ENCODE data around the gene TRPC3. TPM values are rescaled to one million over a fixed set of nuclear protein-coding genes. Genes with fewer than 3 reads are reported as not detected.

The TRPC3 gene
- total and polyA plus RNA-seq, 2 of the 8 experiments (the other 6 are each of a cell fraction or from before 2014, with no cell fraction given): 0.37 to 0.41 TPM

GRCh38 chr4:121938282-121939092, 13.4 kb downstream of the TRPC3 start:
- WGBS, 2 experiments (ENCODE audit: extremely low coverage in 1 of 2, insufficient coverage in 1 of 2, insufficient read length in 1 of 2, insufficient replicate concordance in 2 of 2, low coverage in 1 of 2, low lambda C conversion rate in 2 of 2, missing lambda C conversion rate in 1 of 2): 79% methylated on average over 5 of the region's 5 CpGs; no CpG with 5 or more reads in 1 of the 2 experiments
- Histone ChIP-seq H3K14ac (ENCODE audit: insufficient read length) (no peak overlapping the region), H2BK20ac (ENCODE audit: low read length) (no peak overlapping the region), H4K8ac (ENCODE audit: extremely low read depth, insufficient read depth, low read length) (no peak overlapping the region), H3K27ac (ENCODE audit: low read depth, low read length) (no peak overlapping the region), H3K27me3 (replicated peaks in 1 of 4; ENCODE audit: control insufficient read depth in 3 of 4, extremely low read depth in 1 of 4, insufficient read depth in 3 of 4, low read length in 3 of 4) (no peaks in the 10 kb centered on the region), H3K23me2 (ENCODE audit: low read depth, low read length) (peaks cover 3% of the 10 kb centered on the region; the same call in 1 of the 2 replicates), H3K79me1 (ENCODE audit: low read depth, low read length) (no peaks in the 10 kb centered on the region), H4K20me1 (replicated peaks in 1 of 2; ENCODE audit: control insufficient read depth in 1 of 2, insufficient read depth in 2 of 2, low read length in 2 of 2) (no peaks in the 10 kb centered on the region), H3K4me2 (ENCODE audit: insufficient read depth in 1 of 2, low read depth in 2 of 2, low read length in 2 of 2) (no peak overlapping the region), H3K9ac (replicated peaks in 1 of 4; ENCODE audit: extremely low read depth in 1 of 4, low read depth in 3 of 4, low read length in 3 of 4) (no peak overlapping the region), H3K4me1 (replicated peaks in 1 of 4; ENCODE audit: control insufficient read depth in 3 of 4, insufficient read depth in 4 of 4, low read length in 3 of 4) (no peaks in the 10 kb centered on the region), H2BK12ac (ENCODE audit: low read depth, low read length) (no peak overlapping the region), H3K18ac (ENCODE audit: extremely low read depth, low read length) (no peak overlapping the region), H3K4me3 (ENCODE audit: extremely low read depth in 1 of 4, insufficient read depth in 2 of 4, low read depth in 3 of 4, low read length in 4 of 4) (no peak overlapping the region), H3K36me3 (ENCODE audit: control insufficient read depth in 2 of 4, insufficient read depth in 4 of 4, low read length in 3 of 4) (no peaks in the 10 kb centered on the region), H2BK5ac (ENCODE audit: low read depth, low read length) (no peak overlapping the region), H4K91ac (replicated peaks; ENCODE audit: insufficient read length, low read length) (no peak overlapping the region), H3K23ac (ENCODE audit: insufficient read length) (no peak overlapping the region), H3K79me2 (ENCODE audit: control insufficient read depth in 1 of 2, insufficient read depth in 2 of 2, low read length in 2 of 2) (no peaks in the 10 kb centered on the region), H2AFZ (ENCODE audit: low read length) (no peak overlapping the region), H2BK120ac (replicated peaks; ENCODE audit: low read depth, low read length) (no peak overlapping the region), H3K56ac (replicated peaks; ENCODE audit: insufficient read length, low read depth, low read length) (no peak overlapping the region), H3K4ac (replicated peaks; ENCODE audit: insufficient read length, low read depth, low read length) (no peak overlapping the region), H3K9me3 (ENCODE audit: insufficient read depth in 2 of 2, low read depth in 1 of 2, low read length in 1 of 2) (no peaks in the 10 kb centered on the region), H2BK15ac (ENCODE audit: low read length) (no peak overlapping the region), H4K5ac (ENCODE audit: insufficient read length, low read depth, low read length) (no peak overlapping the region), H2AK5ac (ENCODE audit: low read depth, low read length) (no peak overlapping the region)
- FAIRE-seq: no peak
- DNase-seq (ENCODE audit: low read depth in 1 of 2, low spot score in 2 of 2): no peak
- ChIA-PET POLR2A (ENCODE audit: partially characterized antibody) (no interaction called here), CTCF (ENCODE audit: partially characterized antibody) (interaction anchor here (0.8 to 1.5 kb wide), 3 partner anchors 11 to 38 kb away, joined by 4 to 6 read pairs (median 5); no protein-coding TSS in a partner anchor)
- no peak for TF ChIP-seq MAFK (IDR thresholded peaks at IDR 0.05; ENCODE audit: low read depth, low read length)
- TF ChIP-seq, protein P1, sequence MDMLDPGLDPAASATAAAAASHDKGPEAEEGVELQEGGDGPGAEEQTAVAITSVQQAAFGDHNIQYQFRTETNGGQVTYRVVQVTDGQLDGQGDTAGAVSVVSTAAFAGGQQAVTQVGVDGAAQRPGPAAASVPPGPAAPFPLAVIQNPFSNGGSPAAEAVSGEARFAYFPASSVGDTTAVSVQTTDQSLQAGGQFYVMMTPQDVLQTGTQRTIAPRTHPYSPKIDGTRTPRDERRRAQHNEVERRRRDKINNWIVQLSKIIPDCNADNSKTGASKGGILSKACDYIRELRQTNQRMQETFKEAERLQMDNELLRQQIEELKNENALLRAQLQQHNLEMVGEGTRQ (IDR thresholded peaks at IDR 0.05; ENCODE audit: low read length): no peak
- no peak for TF ChIP-seq CHD1 (IDR thresholded peaks at IDR 0.05; ENCODE audit: low read depth, low read length)
- no peak for TF ChIP-seq SRF (IDR thresholded peaks at IDR 0.05; ENCODE audit: low read depth, low read length)
- no peak for TF ChIP-seq YY1 (IDR thresholded peaks at IDR 0.05; ENCODE audit: low read depth, low read length)
- TF ChIP-seq SP4 (IDR thresholded peaks at IDR 0.05; ENCODE audit: low read length): no peak
- no peak for TF ChIP-seq RAD21 (IDR thresholded peaks at IDR 0.05 in 1 of 2, conservative IDR thresholded peaks at IDR 0.05 in 1 of 2; ENCODE audit: low read depth in 2 of 2, low read length in 2 of 2)
- TF ChIP-seq JUN (IDR thresholded peaks at IDR 0.05; ENCODE audit: low read depth, low read length): no peak
- TF ChIP-seq ATF2 (IDR thresholded peaks at IDR 0.05; ENCODE audit: low read length): no peak
- TF ChIP-seq TAF1 (IDR thresholded peaks at IDR 0.05; ENCODE audit: low read depth, low read length): no peak
